Ishikawa (cell line): ENCODE results near the gene HAGHL.

Experiments
- CEBPB ChIP-seq: IDR thresholded peaks from 2 replicates; pipeline ENCODE4 v1.6.1; 2012
- CREB1 ChIP-seq: IDR thresholded peaks from 2 replicates; pipeline ENCODE4 v1.6.1; 2012; ENCODE audit warnings: low read depth
- EGR1 ChIP-seq: IDR thresholded peaks from 2 replicates; pipeline ENCODE4 v1.6.1; 2012
- EP300 ChIP-seq: IDR thresholded peaks from 2 replicates; pipeline ENCODE4 v1.6.1; 2012; ENCODE audit warnings: borderline replicate concordance
- FOXM1 ChIP-seq: IDR thresholded peaks from 2 replicates; pipeline ENCODE4 v1.6.1; 2012; ENCODE audit warnings: low read depth, borderline replicate concordance
- MAX ChIP-seq: IDR thresholded peaks from 2 replicates; pipeline ENCODE4 v1.6.1; 2012
- NFIC ChIP-seq: IDR thresholded peaks from 2 replicates; pipeline ENCODE4 v1.6.1; 2012
- RAD21 ChIP-seq: IDR thresholded peaks from 2 replicates; pipeline ENCODE4 v1.6.1; 2012; ENCODE audit warnings: low read depth
- TAF1 ChIP-seq: IDR thresholded peaks from 2 replicates; pipeline ENCODE4 v1.6.1; 2012; ENCODE audit warnings: low read depth, mild to moderate bottlenecking
- TCF12 ChIP-seq: IDR thresholded peaks from 2 replicates; pipeline ENCODE4 v1.6.1; 2012; ENCODE audit warnings: low read depth
- TEAD4 ChIP-seq: IDR thresholded peaks from 2 replicates; pipeline ENCODE4 v1.6.1; 2012
- YY1 ChIP-seq: IDR thresholded peaks from 2 replicates; pipeline ENCODE4 v1.6.1; 2012; ENCODE audit warnings: low read depth
- ZBTB7A ChIP-seq: IDR thresholded peaks from 2 replicates; pipeline ENCODE4 v1.6.1; 2012; ENCODE audit warnings: low read depth
- TF ChIP-seq, protein P1 (sequence below): IDR thresholded peaks from 2 replicates; pipeline ENCODE4 v1.6.1; 2012; ENCODE audit warnings: low read depth, mild to moderate bottlenecking
- TF ChIP-seq, protein P2 (sequence below): IDR thresholded peaks from 2 replicates; pipeline ENCODE4 v1.6.1; 2012

The HAGHL gene

DNA sequence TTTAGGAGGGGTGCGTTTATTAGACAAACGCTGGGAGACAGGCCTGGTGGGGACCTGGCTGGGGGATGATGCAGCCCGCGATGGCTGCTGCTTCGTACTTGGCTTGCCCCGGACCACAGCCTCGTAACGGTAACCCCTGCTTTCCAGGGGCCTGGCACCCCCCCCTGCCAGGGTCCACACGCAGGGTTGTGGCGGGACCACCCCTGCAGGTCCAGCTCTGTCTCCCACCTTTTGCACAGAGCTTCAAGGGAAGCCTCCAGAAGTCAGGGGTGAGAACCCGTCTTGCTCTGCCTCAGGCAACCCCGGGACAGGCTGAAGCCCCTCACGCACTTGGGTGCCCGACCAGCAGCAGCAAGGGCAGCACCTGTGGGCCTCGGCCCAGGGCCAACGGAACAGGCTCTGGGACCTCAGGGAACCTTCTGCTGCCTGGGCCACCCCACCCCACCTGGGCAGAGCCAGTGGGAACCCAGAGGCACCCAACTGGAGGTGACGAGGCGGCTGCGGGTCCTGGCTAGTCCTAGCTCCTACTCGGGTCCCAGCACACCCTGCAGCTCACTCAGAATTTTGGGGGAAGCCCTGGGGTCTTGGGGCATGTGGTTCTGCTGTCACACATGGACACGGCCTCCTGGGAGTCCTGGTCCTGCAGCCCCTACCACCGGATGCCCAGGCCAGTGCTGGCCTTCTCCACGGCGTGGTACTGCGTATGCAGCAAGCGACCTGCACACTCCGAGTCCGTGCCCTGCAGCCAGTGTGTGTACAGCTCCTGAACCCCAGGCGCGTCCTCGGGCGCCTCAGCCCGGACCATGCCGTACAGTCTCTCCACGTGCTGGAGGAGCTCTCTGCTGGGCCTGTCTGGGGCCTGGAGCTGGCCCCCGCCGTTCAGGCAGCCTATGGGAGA is 3.1 kb downstream of the HAGHL start:
- TF ChIP-seq TEAD4 = no peak
- TF ChIP-seq, protein P1, sequence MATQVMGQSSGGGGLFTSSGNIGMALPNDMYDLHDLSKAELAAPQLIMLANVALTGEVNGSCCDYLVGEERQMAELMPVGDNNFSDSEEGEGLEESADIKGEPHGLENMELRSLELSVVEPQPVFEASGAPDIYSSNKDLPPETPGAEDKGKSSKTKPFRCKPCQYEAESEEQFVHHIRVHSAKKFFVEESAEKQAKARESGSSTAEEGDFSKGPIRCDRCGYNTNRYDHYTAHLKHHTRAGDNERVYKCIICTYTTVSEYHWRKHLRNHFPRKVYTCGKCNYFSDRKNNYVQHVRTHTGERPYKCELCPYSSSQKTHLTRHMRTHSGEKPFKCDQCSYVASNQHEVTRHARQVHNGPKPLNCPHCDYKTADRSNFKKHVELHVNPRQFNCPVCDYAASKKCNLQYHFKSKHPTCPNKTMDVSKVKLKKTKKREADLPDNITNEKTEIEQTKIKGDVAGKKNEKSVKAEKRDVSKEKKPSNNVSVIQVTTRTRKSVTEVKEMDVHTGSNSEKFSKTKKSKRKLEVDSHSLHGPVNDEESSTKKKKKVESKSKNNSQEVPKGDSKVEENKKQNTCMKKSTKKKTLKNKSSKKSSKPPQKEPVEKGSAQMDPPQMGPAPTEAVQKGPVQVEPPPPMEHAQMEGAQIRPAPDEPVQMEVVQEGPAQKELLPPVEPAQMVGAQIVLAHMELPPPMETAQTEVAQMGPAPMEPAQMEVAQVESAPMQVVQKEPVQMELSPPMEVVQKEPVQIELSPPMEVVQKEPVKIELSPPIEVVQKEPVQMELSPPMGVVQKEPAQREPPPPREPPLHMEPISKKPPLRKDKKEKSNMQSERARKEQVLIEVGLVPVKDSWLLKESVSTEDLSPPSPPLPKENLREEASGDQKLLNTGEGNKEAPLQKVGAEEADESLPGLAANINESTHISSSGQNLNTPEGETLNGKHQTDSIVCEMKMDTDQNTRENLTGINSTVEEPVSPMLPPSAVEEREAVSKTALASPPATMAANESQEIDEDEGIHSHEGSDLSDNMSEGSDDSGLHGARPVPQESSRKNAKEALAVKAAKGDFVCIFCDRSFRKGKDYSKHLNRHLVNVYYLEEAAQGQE = no peak
- TF ChIP-seq, protein P2, sequence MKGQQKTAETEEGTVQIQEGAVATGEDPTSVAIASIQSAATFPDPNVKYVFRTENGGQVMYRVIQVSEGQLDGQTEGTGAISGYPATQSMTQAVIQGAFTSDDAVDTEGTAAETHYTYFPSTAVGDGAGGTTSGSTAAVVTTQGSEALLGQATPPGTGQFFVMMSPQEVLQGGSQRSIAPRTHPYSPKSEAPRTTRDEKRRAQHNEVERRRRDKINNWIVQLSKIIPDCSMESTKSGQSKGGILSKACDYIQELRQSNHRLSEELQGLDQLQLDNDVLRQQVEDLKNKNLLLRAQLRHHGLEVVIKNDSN = no peak
- TF ChIP-seq RAD21 = no peak
- TF ChIP-seq MAX = no peak
- no peak for TF ChIP-seq CEBPB
- no peak for TF ChIP-seq NFIC
- TF ChIP-seq EP300 = no peak
- no peak for TF ChIP-seq YY1

- TF ChIP-seq, protein P2 = no peak
- no peak for TF ChIP-seq NFIC
- no peak for TF ChIP-seq TAF1
- TF ChIP-seq FOXM1 = no peak
- no peak for TF ChIP-seq TCF12
- TF ChIP-seq RAD21 = no peak
- no peak for TF ChIP-seq CEBPB
Observed at GRCh38 chr16:730666-731509, 4.0 kb downstream of the HAGHL start.

GRCh38 chr16:732332-732731 is 5.4 kb downstream of the HAGHL start:
- no peak for TF ChIP-seq TEAD4

DNA sequence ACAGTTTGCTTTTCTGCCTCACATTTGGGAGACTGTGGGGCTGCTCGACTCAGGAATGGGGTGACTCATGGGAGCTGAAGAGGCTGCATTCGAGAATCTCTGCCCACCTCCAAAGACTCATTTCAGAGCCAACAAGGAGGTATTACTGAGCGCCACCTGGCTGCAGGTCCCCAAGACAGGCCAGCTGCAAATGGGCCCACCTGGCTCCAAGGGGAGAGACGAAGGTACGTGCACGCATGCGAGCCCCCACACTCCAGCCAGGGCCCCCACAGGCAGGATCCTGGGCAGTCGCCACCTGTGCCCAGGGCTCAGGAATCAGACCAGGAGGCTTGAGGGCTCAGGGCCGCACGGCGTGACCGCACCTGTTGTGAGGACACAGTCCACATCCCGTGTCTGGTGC is 6.0 kb downstream of the HAGHL start:
- TF ChIP-seq CREB1 = no peak
- no peak for TF ChIP-seq YY1
- TF ChIP-seq TEAD4 = no peak
- TF ChIP-seq, protein P1 = no peak
- no peak for TF ChIP-seq MAX
- TF ChIP-seq TCF12 = no peak
- TF ChIP-seq CEBPB = no peak
- no peak for TF ChIP-seq TAF1
- no peak for TF ChIP-seq EGR1
- no peak for TF ChIP-seq FOXM1
- TF ChIP-seq, protein P2 = no peak
- no peak for TF ChIP-seq EP300
- TF ChIP-seq RAD21 = no peak
- no peak for TF ChIP-seq ZBTB7A
- no peak for TF ChIP-seq NFIC
